K562 (cell line): Measurements from ENCODE around the gene SKAP1. TPM values are rescaled to one million over a fixed set of nuclear protein-coding genes. Genes with fewer than 3 reads are reported as not detected.

Experiments
- ATAC-seq: fragments of 200-7000 bp; cut with Tn5 transposase; 3 replicates; pipeline ENCODE4 v1.9.1; 2020; ENCODE audit warnings: moderate library complexity
- BruUV-seq: library from RNA; stranded (reverse); fragments of 400-500 nt; replicated peaks from 2 replicates; lab custom pipeline; 2021; lab: Mats Ljungman, UMichigan
- CTCF ChIA-PET: fragments of 300-600 bp; formaldehyde crosslinking; extraction: SDS; loops from one replicate; lab custom pipeline; 2021; ENCODE audit warnings: low intra/inter-chr PET ratio; lab: Yijun Ruan, JAX
- POLR2A ChIA-PET: fragments of 300-600, 350-650 bp; sonication (Branson Sonifier 250); formaldehyde crosslinking; extraction: SDS; loops from one replicate; lab custom pipeline; 2021; ENCODE audit warnings: antibody characterized with exemption, inconsistent platforms; lab: Yijun Ruan, JAX
- DNase-seq, 4 experiments: peaks; one replicate each; pipeline versions ENCODE4 v3.0.0 to v3.0.0-alpha.2; 2011 to 2018; ENCODE audit warnings: low spot score in 3 of 4, mixed read lengths in 3 of 4; ENCODE audit errors: extremely low read depth in 1 of 4
- FAIRE-seq: peaks from 2 replicates; lab custom pipeline; 2011; peaks lifted over from hg19 to GRCh38; lab: Jason Lieb, UNC
- H2AFZ ChIP-seq: 2 replicates; pipeline ENCODE4 v1.6.0; 2011; ENCODE audit warnings: low read depth, low read length, control low read depth, inconsistent platforms
- H3K27ac ChIP-seq: fragments of 200-600 bp; 3 replicates; pipeline ENCODE4 v1.8.0; 2011; ENCODE audit warnings: low read depth, mild to moderate bottlenecking, control low read depth, inconsistent platforms, low read length, moderate library complexity, mixed read lengths; ENCODE audit errors: extremely low read depth
- H3K27me3 ChIP-seq, 2 experiments: fragments of 300-600 bp in 1 of 2; 2 replicates in 1 of 2; 3 replicates in 1 of 2; pipeline versions ENCODE4 v1.6.0 to v1.8.0; 2011; ENCODE audit warnings: inconsistent platforms in 2 of 2, low read length in 2 of 2, mild to moderate bottlenecking in 1 of 2, mixed read lengths in 1 of 2, moderate library complexity in 1 of 2; ENCODE audit not compliant: control insufficient read depth in 2 of 2, insufficient read depth in 2 of 2
- H3K36me3 ChIP-seq: fragments of 300-600 bp; 3 replicates; pipeline ENCODE4 v1.8.0; 2011; ENCODE audit warnings: mild to moderate bottlenecking, low read length, inconsistent platforms; ENCODE audit not compliant: control insufficient read depth, insufficient read depth
- H3K4me1 ChIP-seq, 2 experiments: fragments of 200-600 bp in 1 of 2; replicated peaks in 1 of 2; 2 replicates in 1 of 2; 3 replicates in 1 of 2; pipeline versions ENCODE4 v1.5.1 to v1.8.0; 2011; ENCODE audit warnings: inconsistent platforms in 2 of 2, low read length in 2 of 2, mild to moderate bottlenecking in 1 of 2, mixed read lengths in 1 of 2, moderate library complexity in 1 of 2; ENCODE audit not compliant: control insufficient read depth in 2 of 2, insufficient read depth in 2 of 2
- H3K4me2 ChIP-seq: 2 replicates; pipeline ENCODE4 v1.6.1; 2011; ENCODE audit warnings: low read length, control low read depth, inconsistent platforms, mixed read lengths; ENCODE audit not compliant: insufficient read depth
- H3K4me3 ChIP-seq: fragments of 200-600 bp; sonication (generic), shearing (Covaris generic); 2 replicates; pipeline ENCODE4 v1.5.1; 2016; ENCODE audit warnings: control low read depth, inconsistent platforms
- H3K79me2 ChIP-seq: fragments of 200-600 bp; 3 replicates; pipeline ENCODE4 v1.8.0; 2011; ENCODE audit warnings: low read length, inconsistent platforms; ENCODE audit not compliant: control insufficient read depth, insufficient read depth
- H3K9ac ChIP-seq, 2 experiments: 2 replicates each; pipeline versions ENCODE4 v1.6.0 to v1.6.1; 2011; ENCODE audit warnings: low read depth in 2 of 2, low read length in 2 of 2, control low read depth in 1 of 2, inconsistent platforms in 1 of 2, mild to moderate bottlenecking in 1 of 2, mixed read lengths in 1 of 2; ENCODE audit not compliant: insufficient read depth in 1 of 2
- H3K9me1 ChIP-seq: one replicate; pipeline ENCODE4 v1.6.0; 2011; ENCODE audit warnings: inconsistent platforms, mild to moderate bottlenecking, low read length, moderate library complexity; ENCODE audit not compliant: control insufficient read depth, insufficient read depth
- H3K9me3 ChIP-seq: replicated peaks from 2 replicates; pipeline ENCODE4 v1.5.1; 2011; ENCODE audit warnings: low read depth, low read length, inconsistent platforms; ENCODE audit not compliant: control insufficient read depth, insufficient read depth
- H4K20me1 ChIP-seq: replicated peaks from 2 replicates; pipeline ENCODE4 v1.6.1; 2011; ENCODE audit warnings: low read length, inconsistent platforms, mixed read lengths; ENCODE audit not compliant: control insufficient read depth, insufficient read depth
- BHLHE40 ChIP-seq: IDR thresholded peaks from 2 replicates; pipeline ENCODE4 v1.6.1; 2011; ENCODE audit warnings: low read length, improper control_type of control experiment
- CBX8 ChIP-seq: fragments of 200-600 bp; sonication (generic); IDR thresholded peaks from 2 replicates; pipeline ENCODE4 v1.6.1; 2012; ENCODE audit warnings: borderline replicate concordance, mixed run types, low read depth, mild to moderate bottlenecking, moderate library complexity, mixed read lengths, low read length, control low read depth, inconsistent platforms; ENCODE audit not compliant: poor library complexity, severe bottlenecking; ENCODE audit errors: extremely low read depth
- CEBPB ChIP-seq: fragments of 450-650 bp; IDR thresholded peaks from 2 replicates; pipeline ENCODE4 v1.6.1; 2016; ENCODE audit warnings: missing genetic modification characterization, missing compliant biosample characterization
- EP400 ChIP-seq: fragments of 450-650 bp; IDR thresholded peaks from 2 replicates; pipeline ENCODE4 v1.6.1; 2017; ENCODE audit warnings: antibody characterized with exemption, mild to moderate bottlenecking, moderate library complexity
- HNRNPH1 ChIP-seq: fragments of 200-400 bp; formaldehyde crosslinking; optimal IDR thresholded peaks from 2 replicates; pipeline ENCODE3; 2017; ENCODE audit warnings: low read depth, mild to moderate bottlenecking, low read length, moderate library complexity
- JUND ChIP-seq, 2 experiments: IDR thresholded peaks; 2 replicates in 1 of 2; 3 replicates in 1 of 2; pipeline ENCODE4 v1.6.1; 2011; ENCODE audit warnings: borderline replicate concordance in 2 of 2, low read depth in 2 of 2, low read length in 2 of 2, improper control_type of control experiment in 1 of 2, missing biosample characterization in 1 of 2, missing genetic modification characterization in 1 of 2, missing genetic modification reagents in 1 of 2
- L3MBTL2 ChIP-seq: fragments of 450-650 bp; IDR thresholded peaks from 2 replicates; pipeline ENCODE4 v1.6.1; 2016; ENCODE audit warnings: mild to moderate bottlenecking, moderate library complexity
- NFE2 ChIP-seq: IDR thresholded peaks from 2 replicates; pipeline ENCODE4 v1.6.1; 2014; ENCODE audit warnings: antibody characterized with exemption, low read depth
- RCOR1 ChIP-seq, 2 experiments: IDR thresholded peaks; 2 replicates each; pipeline ENCODE4 v1.6.1; 2012; ENCODE audit warnings: low read depth in 2 of 2, low read length in 2 of 2, borderline replicate concordance in 1 of 2, improper control_type of control experiment in 1 of 2
- WGBS: fragments of 100-300 bp; shearing (Covaris generic); methylation state at CpG from one replicate; pipeline ENCODE4 v1.1.6; 2016; ENCODE audit warnings: low coverage, mixed read lengths; ENCODE audit not compliant: insufficient coverage; ENCODE audit errors: missing lambda C conversion rate; 5-methylcytosine and 5-hydroxymethylcytosine counted together
- in situ Hi-C: fragments of 300-500 bp; cut with MboI; formaldehyde crosslinking; loops from 4 replicates; pipeline ENCODE4 v1.15.0; 2018; ENCODE audit warnings: inconsistent platforms, mixed read lengths
- intact Hi-C: fragments of 100-400 bp; cut with micrococcal nuclease; formaldehyde crosslinking; loops from 2 replicates; pipeline ENCODE4 v1.14.2; 2022
- polyA plus RNA-seq, 8 experiments: library from polyadenylated mRNA; depleted of rRNA in 4 of 8; stranded (reverse) in 5 of 8; unstranded in 3 of 8; fragments of >200 nt; fragmentation: Nextera tagmentation in 2 of 8; fragmentation: Illumina TruSeq in 1 of 8; extraction: Ambion mirVana in 2 of 8; extraction: Trizol in 1 of 8; gene quantifications; 2 replicates each; pipeline versions ENCODE4 v1.2.1 to v1.2.3, GENCODE V29; 2011 to 2014; ENCODE audit warnings: inconsistent platforms in 1 of 8, missing spikeins in 1 of 8
- total RNA-seq, 7 experiments: library from RNA; depleted of rRNA in 6 of 7; stranded (reverse); fragments of >200 nt in 6 of 7; fragmentation: Illumina TruSeq in 2 of 7; extraction: Trizol in 2 of 7; gene quantifications; 2 replicates each; pipeline versions ENCODE4 v1.2.1 to v1.2.3, GENCODE V29; 2011 to 2021; ENCODE audit warnings: low replicate concordance in 1 of 7
- TF ChIP-seq, protein P1 (sequence below): fragments of 450-650 bp; IDR thresholded peaks from 2 replicates; pipeline ENCODE4 v1.6.1; 2016; ENCODE audit warnings: mild to moderate bottlenecking, moderate library complexity

SKAP1 gene
- total and polyA plus RNA-seq, 9 of the 15 experiments (the other 6 are each of a cell fraction or from before 2014, with no cell fraction given) = 0.06 to 0.80 (median 0.10) TPM; not detected in 4

DNA sequence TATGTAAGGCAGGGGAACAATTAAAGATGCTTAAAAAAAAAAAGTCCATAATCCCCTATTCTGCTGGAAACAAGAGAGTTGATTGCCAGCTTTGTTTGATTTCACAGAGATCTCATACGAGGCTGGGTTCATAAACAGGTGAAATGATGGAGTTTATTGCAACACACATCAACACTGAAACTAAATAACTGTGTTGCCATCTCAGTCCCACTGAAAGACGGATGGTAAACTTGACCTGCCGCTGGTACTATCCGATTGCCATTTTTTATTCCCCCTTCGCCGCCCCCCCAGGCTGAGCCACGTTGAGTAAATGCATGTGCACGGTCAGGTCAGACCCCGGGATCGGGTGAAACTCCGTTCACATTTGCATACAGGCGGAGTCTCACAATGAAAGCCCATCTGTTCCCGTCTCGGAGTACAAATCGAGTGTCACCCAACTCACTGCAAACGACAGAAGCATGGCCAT lies 119.2 kb downstream of the SKAP1 start:
- CTCF ChIA-PET = no interaction called here
- intact Hi-C loops = no loop called here
- no peak for TF ChIP-seq CBX8
- TF ChIP-seq EP400 = peak; percentile 31; the same call in 1 of the 2 replicates
- TF ChIP-seq, protein P1, sequence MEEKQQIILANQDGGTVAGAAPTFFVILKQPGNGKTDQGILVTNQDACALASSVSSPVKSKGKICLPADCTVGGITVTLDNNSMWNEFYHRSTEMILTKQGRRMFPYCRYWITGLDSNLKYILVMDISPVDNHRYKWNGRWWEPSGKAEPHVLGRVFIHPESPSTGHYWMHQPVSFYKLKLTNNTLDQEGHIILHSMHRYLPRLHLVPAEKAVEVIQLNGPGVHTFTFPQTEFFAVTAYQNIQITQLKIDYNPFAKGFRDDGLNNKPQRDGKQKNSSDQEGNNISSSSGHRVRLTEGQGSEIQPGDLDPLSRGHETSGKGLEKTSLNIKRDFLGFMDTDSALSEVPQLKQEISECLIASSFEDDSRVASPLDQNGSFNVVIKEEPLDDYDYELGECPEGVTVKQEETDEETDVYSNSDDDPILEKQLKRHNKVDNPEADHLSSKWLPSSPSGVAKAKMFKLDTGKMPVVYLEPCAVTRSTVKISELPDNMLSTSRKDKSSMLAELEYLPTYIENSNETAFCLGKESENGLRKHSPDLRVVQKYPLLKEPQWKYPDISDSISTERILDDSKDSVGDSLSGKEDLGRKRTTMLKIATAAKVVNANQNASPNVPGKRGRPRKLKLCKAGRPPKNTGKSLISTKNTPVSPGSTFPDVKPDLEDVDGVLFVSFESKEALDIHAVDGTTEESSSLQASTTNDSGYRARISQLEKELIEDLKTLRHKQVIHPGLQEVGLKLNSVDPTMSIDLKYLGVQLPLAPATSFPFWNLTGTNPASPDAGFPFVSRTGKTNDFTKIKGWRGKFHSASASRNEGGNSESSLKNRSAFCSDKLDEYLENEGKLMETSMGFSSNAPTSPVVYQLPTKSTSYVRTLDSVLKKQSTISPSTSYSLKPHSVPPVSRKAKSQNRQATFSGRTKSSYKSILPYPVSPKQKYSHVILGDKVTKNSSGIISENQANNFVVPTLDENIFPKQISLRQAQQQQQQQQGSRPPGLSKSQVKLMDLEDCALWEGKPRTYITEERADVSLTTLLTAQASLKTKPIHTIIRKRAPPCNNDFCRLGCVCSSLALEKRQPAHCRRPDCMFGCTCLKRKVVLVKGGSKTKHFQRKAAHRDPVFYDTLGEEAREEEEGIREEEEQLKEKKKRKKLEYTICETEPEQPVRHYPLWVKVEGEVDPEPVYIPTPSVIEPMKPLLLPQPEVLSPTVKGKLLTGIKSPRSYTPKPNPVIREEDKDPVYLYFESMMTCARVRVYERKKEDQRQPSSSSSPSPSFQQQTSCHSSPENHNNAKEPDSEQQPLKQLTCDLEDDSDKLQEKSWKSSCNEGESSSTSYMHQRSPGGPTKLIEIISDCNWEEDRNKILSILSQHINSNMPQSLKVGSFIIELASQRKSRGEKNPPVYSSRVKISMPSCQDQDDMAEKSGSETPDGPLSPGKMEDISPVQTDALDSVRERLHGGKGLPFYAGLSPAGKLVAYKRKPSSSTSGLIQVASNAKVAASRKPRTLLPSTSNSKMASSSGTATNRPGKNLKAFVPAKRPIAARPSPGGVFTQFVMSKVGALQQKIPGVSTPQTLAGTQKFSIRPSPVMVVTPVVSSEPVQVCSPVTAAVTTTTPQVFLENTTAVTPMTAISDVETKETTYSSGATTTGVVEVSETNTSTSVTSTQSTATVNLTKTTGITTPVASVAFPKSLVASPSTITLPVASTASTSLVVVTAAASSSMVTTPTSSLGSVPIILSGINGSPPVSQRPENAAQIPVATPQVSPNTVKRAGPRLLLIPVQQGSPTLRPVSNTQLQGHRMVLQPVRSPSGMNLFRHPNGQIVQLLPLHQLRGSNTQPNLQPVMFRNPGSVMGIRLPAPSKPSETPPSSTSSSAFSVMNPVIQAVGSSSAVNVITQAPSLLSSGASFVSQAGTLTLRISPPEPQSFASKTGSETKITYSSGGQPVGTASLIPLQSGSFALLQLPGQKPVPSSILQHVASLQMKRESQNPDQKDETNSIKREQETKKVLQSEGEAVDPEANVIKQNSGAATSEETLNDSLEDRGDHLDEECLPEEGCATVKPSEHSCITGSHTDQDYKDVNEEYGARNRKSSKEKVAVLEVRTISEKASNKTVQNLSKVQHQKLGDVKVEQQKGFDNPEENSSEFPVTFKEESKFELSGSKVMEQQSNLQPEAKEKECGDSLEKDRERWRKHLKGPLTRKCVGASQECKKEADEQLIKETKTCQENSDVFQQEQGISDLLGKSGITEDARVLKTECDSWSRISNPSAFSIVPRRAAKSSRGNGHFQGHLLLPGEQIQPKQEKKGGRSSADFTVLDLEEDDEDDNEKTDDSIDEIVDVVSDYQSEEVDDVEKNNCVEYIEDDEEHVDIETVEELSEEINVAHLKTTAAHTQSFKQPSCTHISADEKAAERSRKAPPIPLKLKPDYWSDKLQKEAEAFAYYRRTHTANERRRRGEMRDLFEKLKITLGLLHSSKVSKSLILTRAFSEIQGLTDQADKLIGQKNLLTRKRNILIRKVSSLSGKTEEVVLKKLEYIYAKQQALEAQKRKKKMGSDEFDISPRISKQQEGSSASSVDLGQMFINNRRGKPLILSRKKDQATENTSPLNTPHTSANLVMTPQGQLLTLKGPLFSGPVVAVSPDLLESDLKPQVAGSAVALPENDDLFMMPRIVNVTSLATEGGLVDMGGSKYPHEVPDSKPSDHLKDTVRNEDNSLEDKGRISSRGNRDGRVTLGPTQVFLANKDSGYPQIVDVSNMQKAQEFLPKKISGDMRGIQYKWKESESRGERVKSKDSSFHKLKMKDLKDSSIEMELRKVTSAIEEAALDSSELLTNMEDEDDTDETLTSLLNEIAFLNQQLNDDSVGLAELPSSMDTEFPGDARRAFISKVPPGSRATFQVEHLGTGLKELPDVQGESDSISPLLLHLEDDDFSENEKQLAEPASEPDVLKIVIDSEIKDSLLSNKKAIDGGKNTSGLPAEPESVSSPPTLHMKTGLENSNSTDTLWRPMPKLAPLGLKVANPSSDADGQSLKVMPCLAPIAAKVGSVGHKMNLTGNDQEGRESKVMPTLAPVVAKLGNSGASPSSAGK = 0 out of 2 replicates have a peak, but pooled peaks have one; percentile 30
- 0 out of 2 replicates have a peak, but pooled peaks have one; percentile 6 for TF ChIP-seq JUND (IDR thresholded peaks at IDR 0.05; ENCODE audit: borderline replicate concordance, low read depth, low read length)
- no peak; the same call in 2 of the 3 replicates for TF ChIP-seq JUND (tag; IDR thresholded peaks at IDR 0.05; ENCODE audit: borderline replicate concordance, low read depth, low read length)
- TF ChIP-seq CEBPB (tag) = peak; percentile 89
- peak; percentile 35; the same call in 1 of the 2 replicates for TF ChIP-seq BHLHE40
- no peak for TF ChIP-seq HNRNPH1
- TF ChIP-seq NFE2 = no peak
- peak in 1 of 2 experiments; percentile 31; a peak in 1 of 4 replicates for TF ChIP-seq RCOR1 (IDR thresholded peaks at IDR 0.05; ENCODE audit: borderline replicate concordance in 1 of 2, low read depth in 2 of 2, low read length in 2 of 2)
- peak; percentile 68; the same call in 1 of the 2 replicates for TF ChIP-seq L3MBTL2

More for the DNA sequence above, 119.2 kb downstream of the SKAP1 start:
- peak; percentile 14 to 75 (median 27) for DNase-seq
- BruUV-seq = no TSS peak
- peak; percentile 86 for ATAC-seq
- Histone ChIP-seq H3K27me3 (no peaks in the 10 kb centered on the region), H3K4me2 (peak overlapping the region; percentile 79), H3K9me1 (no peaks in the 10 kb centered on the region), H3K9me3 (no peaks in the 10 kb centered on the region), H3K36me3 (no peaks in the 10 kb centered on the region), H3K4me1 (peaks cover 0 to 8% of the 10 kb centered on the region in 2 experiments; a peak in 4 of 5 replicates), H3K27ac (no peak overlapping the region), H3K9ac (peak overlapping the region; percentile 3 to 78; a peak in 2 of 4 replicates), H3K79me2 (no peaks in the 10 kb centered on the region), H3K4me3 (no peak overlapping the region), H2AFZ (peak overlapping the region; percentile 86), H4K20me1 (no peaks in the 10 kb centered on the region)
- POLR2A ChIA-PET = no interaction called here
- FAIRE-seq = peak; percentile 73
- 1% methylated on average over 16 of the region's 16 CpGs for WGBS
- in situ Hi-C loops = no loop called here
